K562 (cell line): ENCODE data around the gene EPHB4. TPM values are rescaled to one million over a fixed set of nuclear protein-coding genes. Genes with fewer than 3 reads are reported as not detected.

ENCODE experiments used
- ATF7 ChIP-seq: fragments of 450-650 bp; IDR thresholded peaks from 2 replicates; pipeline ENCODE4 v1.7.1; 2014; ENCODE audit warnings: mild to moderate bottlenecking, moderate library complexity
- CTBP1 ChIP-seq: fragments of 450-650 bp; IDR thresholded peaks from 2 replicates; pipeline ENCODE4 v1.6.1; 2016; ENCODE audit warnings: borderline replicate concordance
- KAT8 ChIP-seq: fragments of 450-650 bp; IDR thresholded peaks from 2 replicates; pipeline ENCODE4 v1.6.1; 2016; ENCODE audit warnings: low read depth, mild to moderate bottlenecking
- L3MBTL2 ChIP-seq: fragments of 450-650 bp; IDR thresholded peaks from 2 replicates; pipeline ENCODE4 v1.6.1; 2016; ENCODE audit warnings: mild to moderate bottlenecking, moderate library complexity
- MAZ ChIP-seq, 2 experiments: fragments of 450-650 bp in 1 of 2; sonication (generic) in 1 of 2; formaldehyde crosslinking; IDR thresholded peaks in 1 of 2; conservative IDR thresholded peaks in 1 of 2; 2 replicates each; pipeline versions ENCODE4 v1.4.0 to v1.5.0; 2020; ENCODE audit warnings: mild to moderate bottlenecking in 1 of 2, missing genetic modification reagents in 1 of 2
- MBD2 ChIP-seq: sonication (generic); IDR thresholded peaks from 2 replicates; pipeline ENCODE4 v1.6.1; 2016; ENCODE audit warnings: low read depth, borderline replicate concordance
- MYC ChIP-seq, 2 experiments: fragments of 250-450 bp in 1 of 2; sonication (Bioruptor Pico) in 1 of 2; IDR thresholded peaks; 2 replicates each; pipeline versions ENCODE4 v1.5.1 to v1.6.1; 2012 to 2021; ENCODE audit warnings: low read depth in 2 of 2, borderline replicate concordance in 1 of 2, improper control_type of control experiment in 1 of 2, low read length in 1 of 2, mild to moderate bottlenecking in 1 of 2, moderate library complexity in 1 of 2
- NBN ChIP-seq: fragments of 450-650 bp; IDR thresholded peaks from 2 replicates; pipeline ENCODE4 v1.6.1; 2016; ENCODE audit warnings: low read depth, mild to moderate bottlenecking
- RCOR1 ChIP-seq, 2 experiments: IDR thresholded peaks; 2 replicates each; pipeline ENCODE4 v1.6.1; 2012; ENCODE audit warnings: low read depth in 2 of 2, low read length in 2 of 2, borderline replicate concordance in 1 of 2, improper control_type of control experiment in 1 of 2
- SIX5 ChIP-seq, 2 experiments: IDR thresholded peaks; 2 replicates each; pipeline ENCODE4 v1.6.1; 2011; ENCODE audit warnings: low read length in 2 of 2, borderline replicate concordance in 1 of 2, low read depth in 1 of 2, mild to moderate bottlenecking in 1 of 2, moderate library complexity in 1 of 2; ENCODE audit not compliant: insufficient read depth in 1 of 2
- SOX6 ChIP-seq: fragments of 450-650 bp; IDR thresholded peaks from 2 replicates; pipeline ENCODE4 v1.6.1; 2014; ENCODE audit warnings: mild to moderate bottlenecking
- SRSF3 ChIP-seq: fragments of 200-400 bp; formaldehyde crosslinking; IDR thresholded peaks from 2 replicates; pipeline ENCODE4 v1.6.1; 2016; ENCODE audit warnings: mild to moderate bottlenecking, low read length, moderate library complexity; ENCODE audit not compliant: insufficient read depth
- TRIM24 ChIP-seq, 2 experiments: fragments of 450-650 bp; IDR thresholded peaks; 2 replicates each; pipeline ENCODE4 v1.6.1; 2016
- ZFX ChIP-seq: sonication (generic); formaldehyde crosslinking; IDR thresholded peaks from 2 replicates; pipeline ENCODE4 v1.8.0; 2022; ENCODE audit warnings: mild to moderate bottlenecking, missing genetic modification reagents, moderate library complexity
- ZNF165 ChIP-seq: fragments of 250-450 bp; sonication (Bioruptor Pico); IDR thresholded peaks from 2 replicates; pipeline ENCODE4 v1.4.0; 2020; ENCODE audit warnings: borderline replicate concordance
- ZNF764 ChIP-seq: fragments of 250-450 bp; sonication (Bioruptor Pico); IDR thresholded peaks from 2 replicates; pipeline ENCODE4 v1.4.0; 2020; ENCODE audit warnings: low read depth, mild to moderate bottlenecking, moderate library complexity
- polyA plus RNA-seq, 8 experiments: library from polyadenylated mRNA; depleted of rRNA in 4 of 8; stranded (reverse) in 5 of 8; unstranded in 3 of 8; fragments of >200 nt; fragmentation: Nextera tagmentation in 2 of 8; fragmentation: Illumina TruSeq in 1 of 8; extraction: Ambion mirVana in 2 of 8; extraction: Trizol in 1 of 8; gene quantifications; 2 replicates each; pipeline versions ENCODE4 v1.2.1 to v1.2.3, GENCODE V29; 2011 to 2014; ENCODE audit warnings: inconsistent platforms in 1 of 8, missing spikeins in 1 of 8
- total RNA-seq, 7 experiments: library from RNA; depleted of rRNA in 6 of 7; stranded (reverse); fragments of >200 nt in 6 of 7; fragmentation: Illumina TruSeq in 2 of 7; extraction: Trizol in 2 of 7; gene quantifications; 2 replicates each; pipeline versions ENCODE4 v1.2.1 to v1.2.3, GENCODE V29; 2011 to 2021; ENCODE audit warnings: low replicate concordance in 1 of 7
- TF ChIP-seq, protein P1 (sequence below): fragments of 450-650 bp; IDR thresholded peaks from 2 replicates; pipeline ENCODE4 v1.6.1; 2016
- TF ChIP-seq, protein P2 (sequence below): sonication (generic); formaldehyde crosslinking; IDR thresholded peaks from 2 replicates; pipeline ENCODE4 v1.4.0; 2020; ENCODE audit warnings: mild to moderate bottlenecking, missing genetic modification reagents
- TF ChIP-seq, protein P3 (sequence below): sonication (generic); formaldehyde crosslinking; IDR thresholded peaks from 2 replicates; pipeline ENCODE4 v1.8.1; 2023; ENCODE audit warnings: mild to moderate bottlenecking, missing genetic modification reagents, moderate library complexity
- TF ChIP-seq, protein P4 (sequence below): conservative IDR thresholded peaks from 2 replicates; pipeline ENCODE4 v1.6.1; 2011; ENCODE audit warnings: low read depth, mild to moderate bottlenecking, low read length; ENCODE audit not compliant: control insufficient read depth
- TF ChIP-seq, protein P5 (sequence below): sonication (generic); formaldehyde crosslinking; IDR thresholded peaks from 2 replicates; pipeline ENCODE4 v1.8.0; 2022; ENCODE audit warnings: mild to moderate bottlenecking, missing genetic modification reagents

Gene EPHB4
- total and polyA plus RNA-seq, 9 of the 15 experiments (the other 6 are each of a cell fraction or from before 2014, with no cell fraction given), result 1.2 to 82.1 (median 37.9) TPM

DNA sequence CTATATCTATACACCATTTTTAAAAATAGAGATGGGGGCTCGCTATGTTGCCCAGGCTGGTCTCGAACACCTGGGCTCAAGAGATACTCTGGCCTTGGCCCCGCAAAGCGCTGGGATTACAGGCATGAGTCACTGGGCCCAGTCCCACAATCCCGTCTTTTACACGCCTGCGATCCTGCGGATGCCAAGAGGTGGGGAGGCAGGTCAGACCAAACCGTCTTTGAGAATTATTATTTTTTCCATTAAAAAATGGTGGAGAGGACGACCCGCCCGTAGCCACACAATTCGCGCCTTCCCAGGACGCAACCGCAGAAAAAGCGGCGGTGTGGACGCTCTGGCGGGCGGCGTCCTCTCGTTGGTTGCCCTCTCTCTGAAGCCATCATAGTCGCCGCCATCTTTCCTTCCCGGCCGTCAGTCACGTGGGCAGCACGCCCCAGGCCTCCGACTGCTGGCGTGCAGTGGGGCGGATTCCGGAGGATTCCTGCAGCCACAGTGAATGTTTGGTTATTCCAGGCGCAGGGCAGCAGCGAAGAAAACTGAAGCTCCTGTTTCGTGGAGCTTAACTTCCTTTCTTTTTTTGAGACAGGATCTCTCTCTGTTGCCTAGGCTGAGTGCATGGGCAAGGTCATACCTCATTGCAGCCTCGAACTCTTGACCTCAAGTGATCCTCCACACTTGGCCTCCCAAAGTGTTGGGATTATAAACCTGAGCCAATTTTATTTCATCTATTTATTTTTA lies 9.9 kb upstream of the EPHB4 start (continued):
- TF ChIP-seq, protein P1, sequence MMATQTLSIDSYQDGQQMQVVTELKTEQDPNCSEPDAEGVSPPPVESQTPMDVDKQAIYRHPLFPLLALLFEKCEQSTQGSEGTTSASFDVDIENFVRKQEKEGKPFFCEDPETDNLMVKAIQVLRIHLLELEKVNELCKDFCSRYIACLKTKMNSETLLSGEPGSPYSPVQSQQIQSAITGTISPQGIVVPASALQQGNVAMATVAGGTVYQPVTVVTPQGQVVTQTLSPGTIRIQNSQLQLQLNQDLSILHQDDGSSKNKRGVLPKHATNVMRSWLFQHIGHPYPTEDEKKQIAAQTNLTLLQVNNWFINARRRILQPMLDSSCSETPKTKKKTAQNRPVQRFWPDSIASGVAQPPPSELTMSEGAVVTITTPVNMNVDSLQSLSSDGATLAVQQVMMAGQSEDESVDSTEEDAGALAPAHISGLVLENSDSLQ, result peak; percentile 74
- TF ChIP-seq, protein P2, sequence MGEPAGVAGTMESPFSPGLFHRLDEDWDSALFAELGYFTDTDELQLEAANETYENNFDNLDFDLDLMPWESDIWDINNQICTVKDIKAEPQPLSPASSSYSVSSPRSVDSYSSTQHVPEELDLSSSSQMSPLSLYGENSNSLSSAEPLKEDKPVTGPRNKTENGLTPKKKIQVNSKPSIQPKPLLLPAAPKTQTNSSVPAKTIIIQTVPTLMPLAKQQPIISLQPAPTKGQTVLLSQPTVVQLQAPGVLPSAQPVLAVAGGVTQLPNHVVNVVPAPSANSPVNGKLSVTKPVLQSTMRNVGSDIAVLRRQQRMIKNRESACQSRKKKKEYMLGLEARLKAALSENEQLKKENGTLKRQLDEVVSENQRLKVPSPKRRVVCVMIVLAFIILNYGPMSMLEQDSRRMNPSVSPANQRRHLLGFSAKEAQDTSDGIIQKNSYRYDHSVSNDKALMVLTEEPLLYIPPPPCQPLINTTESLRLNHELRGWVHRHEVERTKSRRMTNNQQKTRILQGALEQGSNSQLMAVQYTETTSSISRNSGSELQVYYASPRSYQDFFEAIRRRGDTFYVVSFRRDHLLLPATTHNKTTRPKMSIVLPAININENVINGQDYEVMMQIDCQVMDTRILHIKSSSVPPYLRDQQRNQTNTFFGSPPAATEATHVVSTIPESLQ (CRISPR knock-in tag), result 0 out of 2 replicates have a peak, but pooled peaks have one; percentile 76
- TF ChIP-seq MYC (IDR thresholded peaks at IDR 0.05; ENCODE audit: low read depth, low read length) (peak; percentile 88), MYC (CRISPR knock-in tag; IDR thresholded peaks at IDR 0.05; ENCODE audit: borderline replicate concordance, low read depth) (no peak), SRSF3 (no peak), L3MBTL2 (peak; percentile 94), SOX6 (peak; percentile 77), ATF7 (peak; percentile 81), ZFX (CRISPR knock-in tag) (peak; percentile 87), SIX5 (IDR thresholded peaks at IDR 0.05; ENCODE audit: borderline replicate concordance in 1 of 2, insufficient read depth in 1 of 2, low read depth in 1 of 2, low read length in 2 of 2) (peak; percentile 52 to 67; a peak in 2 of 4 replicates), MAZ (CRISPR knock-in tag; conservative IDR thresholded peaks at IDR 0.05 in 1 of 2, IDR thresholded peaks at IDR 0.05 in 1 of 2) (peak; percentile 62 to 84; a peak in 3 of 4 replicates), CTBP1 (peak; percentile 86), KAT8 (no peak), RCOR1 (IDR thresholded peaks at IDR 0.05; ENCODE audit: borderline replicate concordance in 1 of 2, low read depth in 2 of 2, low read length in 2 of 2) (peak in 1 of 2 experiments; percentile 37; a peak in 2 of 4 replicates), ZNF764 (CRISPR knock-in tag) (peak; percentile 76; the same call in 1 of the 2 replicates), NBN (peak; percentile 73; the same call in 1 of the 2 replicates), MBD2 (peak; percentile 87), ZNF165 (no peak), TRIM24 (IDR thresholded peaks at IDR 0.05) (peak in 1 of 2 experiments; percentile 45; a peak in 1 of 4 replicates)
- TF ChIP-seq, protein P3, sequence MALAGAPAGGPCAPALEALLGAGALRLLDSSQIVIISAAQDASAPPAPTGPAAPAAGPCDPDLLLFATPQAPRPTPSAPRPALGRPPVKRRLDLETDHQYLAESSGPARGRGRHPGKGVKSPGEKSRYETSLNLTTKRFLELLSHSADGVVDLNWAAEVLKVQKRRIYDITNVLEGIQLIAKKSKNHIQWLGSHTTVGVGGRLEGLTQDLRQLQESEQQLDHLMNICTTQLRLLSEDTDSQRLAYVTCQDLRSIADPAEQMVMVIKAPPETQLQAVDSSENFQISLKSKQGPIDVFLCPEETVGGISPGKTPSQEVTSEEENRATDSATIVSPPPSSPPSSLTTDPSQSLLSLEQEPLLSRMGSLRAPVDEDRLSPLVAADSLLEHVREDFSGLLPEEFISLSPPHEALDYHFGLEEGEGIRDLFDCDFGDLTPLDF (CRISPR knock-in tag), result peak; percentile 85
- TF ChIP-seq, protein P4, sequence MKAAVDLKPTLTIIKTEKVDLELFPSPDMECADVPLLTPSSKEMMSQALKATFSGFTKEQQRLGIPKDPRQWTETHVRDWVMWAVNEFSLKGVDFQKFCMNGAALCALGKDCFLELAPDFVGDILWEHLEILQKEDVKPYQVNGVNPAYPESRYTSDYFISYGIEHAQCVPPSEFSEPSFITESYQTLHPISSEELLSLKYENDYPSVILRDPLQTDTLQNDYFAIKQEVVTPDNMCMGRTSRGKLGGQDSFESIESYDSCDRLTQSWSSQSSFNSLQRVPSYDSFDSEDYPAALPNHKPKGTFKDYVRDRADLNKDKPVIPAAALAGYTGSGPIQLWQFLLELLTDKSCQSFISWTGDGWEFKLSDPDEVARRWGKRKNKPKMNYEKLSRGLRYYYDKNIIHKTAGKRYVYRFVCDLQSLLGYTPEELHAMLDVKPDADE, result peak; percentile 95
- TF ChIP-seq, protein P5, sequence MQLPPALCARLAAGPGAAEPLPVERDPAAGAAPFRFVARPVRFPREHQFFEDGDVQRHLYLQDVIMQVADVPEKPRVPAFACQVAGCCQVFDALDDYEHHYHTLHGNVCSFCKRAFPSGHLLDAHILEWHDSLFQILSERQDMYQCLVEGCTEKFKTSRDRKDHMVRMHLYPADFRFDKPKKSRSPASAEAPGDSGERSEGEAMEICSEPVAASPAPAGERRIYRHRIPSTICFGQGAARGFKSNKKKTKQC, result peak; percentile 65; the same call in 1 of the 2 replicates
